H1 (cell line): ENCODE results near the gene ARHGAP18. TPM values are rescaled to one million over a fixed set of nuclear protein-coding genes. Genes with fewer than 3 reads are reported as not detected.

Experiments
- CTCF ChIA-PET: fragments of 300-600 bp; sonication (Branson Sonifier 250); formaldehyde crosslinking; loops from one replicate; lab custom pipeline; 2021; ENCODE audit not compliant: partially characterized antibody; lab: Charles Lee
- POLR2A ChIA-PET: fragments of 300-600 bp; sonication (Branson Sonifier 250); formaldehyde crosslinking; loops from one replicate; lab custom pipeline; 2021; ENCODE audit warnings: inconsistent platforms; ENCODE audit not compliant: partially characterized antibody; lab: Charles Lee
- DNase-seq, 2 experiments: peaks; one replicate each; pipeline versions ENCODE4 v3.0.0 to v3.0.0-alpha.2; 2010 to 2022; ENCODE audit warnings: low spot score in 2 of 2, low read depth in 1 of 2, mixed read lengths in 1 of 2
- FAIRE-seq: peaks from 2 replicates; lab custom pipeline; 2011; peaks lifted over from hg19 to GRCh38; lab: Jason Lieb, UNC
- H2AFZ ChIP-seq: 2 replicates; pipeline ENCODE4 v1.8.1; 2012; ENCODE audit warnings: low read length, inconsistent platforms
- H2AK5ac ChIP-seq: 2 replicates; pipeline ENCODE4 v1.6.1; 2013; ENCODE audit warnings: low read depth, low read length
- H2BK120ac ChIP-seq: replicated peaks from 2 replicates; pipeline ENCODE3; 2013; ENCODE audit warnings: low read depth, low read length, inconsistent platforms
- H2BK12ac ChIP-seq: 2 replicates; pipeline ENCODE4 v1.6.1; 2013; ENCODE audit warnings: low read depth, low read length
- H2BK15ac ChIP-seq: 2 replicates; pipeline ENCODE4 v1.6.1; 2013; ENCODE audit warnings: low read length
- H2BK20ac ChIP-seq: 2 replicates; pipeline ENCODE4 v1.6.1; 2013; ENCODE audit warnings: low read length
- H2BK5ac ChIP-seq: 2 replicates; pipeline ENCODE4 v1.6.1; 2013; ENCODE audit warnings: low read depth, low read length
- H3K14ac ChIP-seq: 2 replicates; pipeline ENCODE4 v1.6.1; 2013; ENCODE audit warnings: inconsistent platforms; ENCODE audit not compliant: insufficient read length
- H3K18ac ChIP-seq: 2 replicates; pipeline ENCODE4 v1.6.1; 2013; ENCODE audit warnings: low read length; ENCODE audit errors: extremely low read depth
- H3K23ac ChIP-seq: 2 replicates; pipeline ENCODE4 v1.6.1; 2013; ENCODE audit warnings: inconsistent platforms; ENCODE audit not compliant: insufficient read length
- H3K23me2 ChIP-seq: 2 replicates; pipeline ENCODE4 v1.6.1; 2013; ENCODE audit warnings: low read depth, low read length
- H3K27ac ChIP-seq: 2 replicates; pipeline ENCODE4 v1.6.1; 2011; ENCODE audit warnings: low read depth, low read length, inconsistent platforms
- H3K27me3 ChIP-seq, 4 experiments: replicated peaks in 1 of 4; 1 replicate in 1 of 4; 2 replicates in 3 of 4; pipeline versions ENCODE4 v1.6.1 to v1.8.1; 2011 to 2013; ENCODE audit warnings: low read length in 3 of 4, mild to moderate bottlenecking in 3 of 4, inconsistent platforms in 2 of 4, mixed read lengths in 2 of 4, moderate library complexity in 1 of 4; ENCODE audit not compliant: control insufficient read depth in 3 of 4, insufficient read depth in 3 of 4; ENCODE audit errors: extremely low read depth in 1 of 4
- H3K36me3 ChIP-seq, 4 experiments: 2 replicates each; pipeline versions ENCODE4 v1.6.1 to v1.8.1; 2011 to 2013; ENCODE audit warnings: mild to moderate bottlenecking in 4 of 4, low read length in 3 of 4, moderate library complexity in 2 of 4, control low read depth in 1 of 4, inconsistent platforms in 1 of 4; ENCODE audit not compliant: insufficient read depth in 4 of 4, control insufficient read depth in 2 of 4
- H3K4ac ChIP-seq: replicated peaks from 2 replicates; pipeline ENCODE3; 2013; ENCODE audit warnings: low read length, low read depth, mixed read lengths, inconsistent platforms; ENCODE audit not compliant: insufficient read length
- H3K4me1 ChIP-seq, 4 experiments: replicated peaks in 1 of 4; 1 replicate in 1 of 4; 2 replicates in 3 of 4; pipeline versions ENCODE4 v1.6.1 to v1.8.1; 2011 to 2013; ENCODE audit warnings: low read length in 3 of 4, inconsistent platforms in 2 of 4, mixed read lengths in 1 of 4; ENCODE audit not compliant: insufficient read depth in 4 of 4, control insufficient read depth in 3 of 4
- H3K4me2 ChIP-seq, 2 experiments: 2 replicates each; pipeline versions ENCODE4 v1.6.1 to v1.8.1; 2011 to 2013; ENCODE audit warnings: low read depth in 2 of 2, low read length in 2 of 2, control low read depth in 1 of 2, inconsistent platforms in 1 of 2, mild to moderate bottlenecking in 1 of 2; ENCODE audit not compliant: insufficient read depth in 1 of 2
- H3K4me3 ChIP-seq, 4 experiments: fragments of 200-600, 300-600 bp in 1 of 4; sonication (generic), shearing (Covaris generic), sonication (Bioruptor Twin) in 1 of 4; 2 replicates each; pipeline versions ENCODE4 v1.5.1 to v1.8.1; 2011 to 2016; ENCODE audit warnings: low read length in 4 of 4, low read depth in 3 of 4, control low read depth in 2 of 4, inconsistent platforms in 2 of 4, mild to moderate bottlenecking in 2 of 4, mixed read lengths in 1 of 4, moderate library complexity in 1 of 4; ENCODE audit not compliant: insufficient read depth in 2 of 4; ENCODE audit errors: extremely low read depth in 1 of 4
- H3K56ac ChIP-seq: replicated peaks from 2 replicates; pipeline ENCODE3; 2013; ENCODE audit warnings: low read depth, mild to moderate bottlenecking, mixed read lengths, low read length, inconsistent platforms; ENCODE audit not compliant: insufficient read length
- H3K79me1 ChIP-seq: 2 replicates; pipeline ENCODE4 v1.6.1; 2013; ENCODE audit warnings: low read depth, low read length, control low read depth
- H3K79me2 ChIP-seq, 2 experiments: 2 replicates each; pipeline versions ENCODE4 v1.6.1 to v1.8.1; 2012 to 2013; ENCODE audit warnings: low read length in 2 of 2, mild to moderate bottlenecking in 2 of 2, inconsistent platforms in 1 of 2; ENCODE audit not compliant: insufficient read depth in 2 of 2, control insufficient read depth in 1 of 2
- H3K9ac ChIP-seq, 4 experiments: replicated peaks in 1 of 4; 1 replicate in 1 of 4; 2 replicates in 3 of 4; pipeline versions ENCODE4 v1.6.1 to v1.8.1; 2011 to 2013; ENCODE audit warnings: low read depth in 3 of 4, low read length in 3 of 4, control low read depth in 2 of 4, mild to moderate bottlenecking in 2 of 4, moderate library complexity in 2 of 4, inconsistent platforms in 1 of 4; ENCODE audit errors: extremely low read depth in 1 of 4
- H3K9me3 ChIP-seq, 2 experiments: 2 replicates each; pipeline versions ENCODE4 v1.6.1 to v1.8.1; 2012 to 2013; ENCODE audit warnings: mild to moderate bottlenecking in 2 of 2, moderate library complexity in 2 of 2, control low read depth in 1 of 2, inconsistent platforms in 1 of 2, low read depth in 1 of 2, low read length in 1 of 2, mixed read lengths in 1 of 2; ENCODE audit not compliant: insufficient read depth in 2 of 2
- H4K20me1 ChIP-seq, 2 experiments: replicated peaks in 1 of 2; 2 replicates each; pipeline versions ENCODE3 to v1.8.1; 2011 to 2013; ENCODE audit warnings: inconsistent platforms in 2 of 2, low read length in 2 of 2, mild to moderate bottlenecking in 1 of 2; ENCODE audit not compliant: insufficient read depth in 2 of 2, control insufficient read depth in 1 of 2
- H4K5ac ChIP-seq: 2 replicates; pipeline ENCODE4 v1.6.1; 2013; ENCODE audit warnings: low read length, low read depth, mixed read lengths, inconsistent platforms; ENCODE audit not compliant: insufficient read length
- H4K8ac ChIP-seq: 2 replicates; pipeline ENCODE4 v1.8.0; 2013; ENCODE audit warnings: mild to moderate bottlenecking, moderate library complexity, low read length, inconsistent platforms; ENCODE audit not compliant: insufficient read depth; ENCODE audit errors: extremely low read depth
- H4K91ac ChIP-seq: replicated peaks from 2 replicates; pipeline ENCODE3; 2013; ENCODE audit warnings: low read length, mixed read lengths, inconsistent platforms; ENCODE audit not compliant: insufficient read length
- EGR1 ChIP-seq: IDR thresholded peaks from 2 replicates; pipeline ENCODE4 v1.6.1; 2011; ENCODE audit warnings: low read depth, low read length, borderline replicate concordance
- PHF8 ChIP-seq: fragments of 200-600 bp; sonication (generic); conservative IDR thresholded peaks from 2 replicates; pipeline ENCODE4 v1.7.1; 2012; ENCODE audit warnings: low read depth, mild to moderate bottlenecking, inconsistent platforms, low read length, moderate library complexity
- POU5F1 ChIP-seq: IDR thresholded peaks from 2 replicates; pipeline ENCODE4 v1.6.1; 2011; ENCODE audit warnings: low read depth, mild to moderate bottlenecking, low read length, moderate library complexity
- RXRA ChIP-seq: IDR thresholded peaks from 2 replicates; pipeline ENCODE4 v1.6.1; 2011; ENCODE audit warnings: low read depth, mild to moderate bottlenecking, low read length, moderate library complexity; ENCODE audit not compliant: insufficient read depth
- WGBS, 2 experiments: shearing (Covaris generic) in 1 of 2; methylation state at CpG; one replicate each; pipeline versions ENCODE4 v1.1.6 to v1.1.7; 2013 to 2015; ENCODE audit warnings: low lambda C conversion rate in 2 of 2, mixed read lengths in 2 of 2, inconsistent platforms in 1 of 2, low coverage in 1 of 2, missing lambda C conversion rate in 1 of 2; ENCODE audit not compliant: insufficient replicate concordance in 2 of 2, insufficient coverage in 1 of 2, insufficient read length in 1 of 2; ENCODE audit errors: extremely low coverage in 1 of 2, missing lambda C conversion rate in 1 of 2; 5-methylcytosine and 5-hydroxymethylcytosine counted together
- polyA plus RNA-seq, 7 experiments: library from polyadenylated mRNA; depleted of rRNA in 3 of 7; stranded (reverse) in 5 of 7; unstranded in 2 of 7; fragments of >200 nt in 5 of 7; fragments of 200-250 nt in 2 of 7; gene quantifications; 1 replicate in 5 of 7; 2 replicates in 1 of 7; 4 replicates in 1 of 7; pipeline versions ENCODE4 v1.2.1 to v1.2.3, GENCODE V29; 2011 to 2013; ENCODE audit warnings: missing spikeins in 2 of 7, mixed read lengths in 2 of 7
- total RNA-seq: library from RNA; stranded (reverse); fragmentation: NEBNext Ultra II Directional; extraction: Animal tissue kit (Norgen Biotek cat#: 25700); gene quantifications from 2 replicates; pipeline ENCODE4 v1.2.1, GENCODE V29; 2021
- TF ChIP-seq, protein P1 (sequence below): IDR thresholded peaks from 2 replicates; pipeline ENCODE4 v1.6.1; 2012; ENCODE audit warnings: inconsistent platforms
- TF ChIP-seq, protein P2 (sequence below): IDR thresholded peaks from 2 replicates; pipeline ENCODE4 v1.6.1; 2011; ENCODE audit warnings: low read length, improper control_type of control experiment
- TF ChIP-seq, protein P3 (sequence below): IDR thresholded peaks from 2 replicates; pipeline ENCODE4 v1.6.1; 2012; ENCODE audit warnings: inconsistent platforms

ARHGAP18 gene
- total and polyA plus RNA-seq, 2 of the 8 experiments (the other 6 are each of a cell fraction or from before 2014, with no cell fraction given), result 0.83 to 4.5 TPM

- H3K4me2 ChIP-seq, result no peak overlapping the region
- no peaks in the 10 kb centered on the region for H3K27me3 ChIP-seq
- no peak overlapping the region for H2BK120ac ChIP-seq
- no peak overlapping the region for H2AK5ac ChIP-seq
- H3K56ac ChIP-seq, result no peak overlapping the region
- H4K91ac ChIP-seq, result no peak overlapping the region
- no peak overlapping the region for H3K9ac ChIP-seq
- CTCF ChIA-PET, result no interaction called here
- WGBS, 2 experiments, result 100% methylated on average over 1 of the region's 1 CpG; no CpG with 5 or more reads in 1 of the 2 experiments
- no peak overlapping the region for H3K27ac ChIP-seq
- H3K36me3 ChIP-seq, result no peaks in the 10 kb centered on the region
- no peak overlapping the region for H3K14ac ChIP-seq
- H2BK15ac ChIP-seq, result peak overlapping the region; percentile 53; the same call in 1 of the 2 replicates
- H3K4me3 ChIP-seq, result no peak overlapping the region
- DNase-seq (no peak), FAIRE-seq (no peak)
- 0 out of 2 replicates have a peak overlapping the region, but pooled peaks have one; percentile 34 for H3K18ac ChIP-seq
- no peaks in the 10 kb centered on the region for H3K23me2 ChIP-seq
- no peaks in the 10 kb centered on the region for H3K79me1 ChIP-seq
- no peaks in the 10 kb centered on the region for H3K79me2 ChIP-seq
- H2BK20ac ChIP-seq, result no peak overlapping the region
- H3K4me1 ChIP-seq, result peaks cover 0 to 4% (median 1%) of the 10 kb centered on the region in 4 experiments; a peak in 5 of 7 replicates
- H4K8ac ChIP-seq, result no peak overlapping the region
- POLR2A ChIA-PET, result no interaction called here
- no peak overlapping the region for H2BK5ac ChIP-seq
- TF ChIP-seq, protein P1, sequence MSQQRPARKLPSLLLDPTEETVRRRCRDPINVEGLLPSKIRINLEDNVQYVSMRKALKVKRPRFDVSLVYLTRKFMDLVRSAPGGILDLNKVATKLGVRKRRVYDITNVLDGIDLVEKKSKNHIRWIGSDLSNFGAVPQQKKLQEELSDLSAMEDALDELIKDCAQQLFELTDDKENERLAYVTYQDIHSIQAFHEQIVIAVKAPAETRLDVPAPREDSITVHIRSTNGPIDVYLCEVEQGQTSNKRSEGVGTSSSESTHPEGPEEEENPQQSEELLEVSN, result no peak
- TF ChIP-seq PHF8, result no peak
- TF ChIP-seq, protein P2, sequence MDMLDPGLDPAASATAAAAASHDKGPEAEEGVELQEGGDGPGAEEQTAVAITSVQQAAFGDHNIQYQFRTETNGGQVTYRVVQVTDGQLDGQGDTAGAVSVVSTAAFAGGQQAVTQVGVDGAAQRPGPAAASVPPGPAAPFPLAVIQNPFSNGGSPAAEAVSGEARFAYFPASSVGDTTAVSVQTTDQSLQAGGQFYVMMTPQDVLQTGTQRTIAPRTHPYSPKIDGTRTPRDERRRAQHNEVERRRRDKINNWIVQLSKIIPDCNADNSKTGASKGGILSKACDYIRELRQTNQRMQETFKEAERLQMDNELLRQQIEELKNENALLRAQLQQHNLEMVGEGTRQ, result no peak
- no peak for TF ChIP-seq POU5F1
- TF ChIP-seq, protein P3, sequence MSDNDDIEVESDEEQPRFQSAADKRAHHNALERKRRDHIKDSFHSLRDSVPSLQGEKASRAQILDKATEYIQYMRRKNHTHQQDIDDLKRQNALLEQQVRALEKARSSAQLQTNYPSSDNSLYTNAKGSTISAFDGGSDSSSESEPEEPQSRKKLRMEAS, result 0 out of 2 replicates have a peak, but pooled peaks have one; percentile 24
- TF ChIP-seq RXRA, result no peak
- no peak for TF ChIP-seq EGR1
- no peak overlapping the region for H4K5ac ChIP-seq
- H4K20me1 ChIP-seq, result no peaks in the 10 kb centered on the region
- no peak overlapping the region for H2BK12ac ChIP-seq
- no peak overlapping the region for H3K23ac ChIP-seq
- no peak overlapping the region for H2AFZ ChIP-seq
- H3K4ac ChIP-seq, result no peak overlapping the region
- no peaks in the 10 kb centered on the region for H3K9me3 ChIP-seq
Measured at GRCh38 chr6:129691709-129692108, 18.3 kb downstream of the ARHGAP18 start.
